ENCODE data around the gene NOVA2.

DNA sequence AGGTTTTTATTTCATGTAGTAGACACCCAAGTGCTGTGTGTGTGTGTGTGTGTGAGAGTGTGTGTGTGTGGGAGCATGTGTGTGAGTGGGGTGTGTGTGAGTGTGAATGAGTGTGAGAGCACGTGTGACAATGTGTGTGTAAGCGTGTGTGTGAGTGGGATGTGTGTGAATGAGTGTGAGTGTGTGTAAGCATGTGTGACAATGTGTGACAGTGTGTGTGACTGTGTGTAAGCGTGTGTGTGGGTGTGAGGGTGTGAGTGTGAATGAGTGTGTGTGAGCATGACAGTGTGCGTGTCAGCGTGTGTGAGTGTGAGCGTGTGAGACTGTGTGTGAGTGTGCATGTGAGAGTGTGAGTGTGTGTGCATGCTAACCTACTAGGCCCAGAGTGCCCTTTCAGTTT, 15.3 kb downstream of the NOVA2 start:
- TF ChIP-seq CTCF (conservative IDR thresholded peaks at IDR 0.05; ENCODE audit: low read depth, low read length): no peak
- TF ChIP-seq EZH2 (IDR thresholded peaks at IDR 0.05; ENCODE audit: borderline replicate concordance, low read depth, low read length, poor library complexity, severe bottlenecking): no peak

Data from A673 (cell line).